Mesodermal cell (in vitro differentiated cells): ENCODE results near the gene CDH23.

Source experiments
- H3K27ac ChIP-seq: 2 replicates; pipeline ENCODE4 v1.7.0; 2013; ENCODE audit warnings: mild to moderate bottlenecking, low read depth, low read length, moderate library complexity; ENCODE audit not compliant: severe bottlenecking
- H3K36me3 ChIP-seq: 2 replicates; pipeline ENCODE4 v1.7.1; 2013; ENCODE audit warnings: mild to moderate bottlenecking, low read length, moderate library complexity; ENCODE audit not compliant: control insufficient read depth, insufficient read depth
- H3K4me1 ChIP-seq: one replicate; pipeline ENCODE4 v1.7.1; 2013; ENCODE audit warnings: mild to moderate bottlenecking, low read length; ENCODE audit not compliant: insufficient read depth, control insufficient read depth, poor library complexity, severe bottlenecking
- H3K4me3 ChIP-seq: 2 replicates; pipeline ENCODE4 v1.7.0; 2013; ENCODE audit warnings: low read length, control low read depth, mild to moderate bottlenecking; ENCODE audit not compliant: insufficient read depth, poor library complexity, severe bottlenecking; ENCODE audit errors: extremely low read depth
- H3K9me3 ChIP-seq: 2 replicates; pipeline ENCODE4 v1.7.1; 2013; ENCODE audit warnings: mild to moderate bottlenecking, low read length, moderate library complexity; ENCODE audit not compliant: control insufficient read depth
- WGBS, 2 experiments: methylation state at CpG; one replicate each; pipeline ENCODE4 v1.1.5; 2013; ENCODE audit warnings: missing lambda C conversion rate in 2 of 2; ENCODE audit not compliant: insufficient coverage in 2 of 2; 5-methylcytosine and 5-hydroxymethylcytosine counted together

CDH23 gene

DNA sequence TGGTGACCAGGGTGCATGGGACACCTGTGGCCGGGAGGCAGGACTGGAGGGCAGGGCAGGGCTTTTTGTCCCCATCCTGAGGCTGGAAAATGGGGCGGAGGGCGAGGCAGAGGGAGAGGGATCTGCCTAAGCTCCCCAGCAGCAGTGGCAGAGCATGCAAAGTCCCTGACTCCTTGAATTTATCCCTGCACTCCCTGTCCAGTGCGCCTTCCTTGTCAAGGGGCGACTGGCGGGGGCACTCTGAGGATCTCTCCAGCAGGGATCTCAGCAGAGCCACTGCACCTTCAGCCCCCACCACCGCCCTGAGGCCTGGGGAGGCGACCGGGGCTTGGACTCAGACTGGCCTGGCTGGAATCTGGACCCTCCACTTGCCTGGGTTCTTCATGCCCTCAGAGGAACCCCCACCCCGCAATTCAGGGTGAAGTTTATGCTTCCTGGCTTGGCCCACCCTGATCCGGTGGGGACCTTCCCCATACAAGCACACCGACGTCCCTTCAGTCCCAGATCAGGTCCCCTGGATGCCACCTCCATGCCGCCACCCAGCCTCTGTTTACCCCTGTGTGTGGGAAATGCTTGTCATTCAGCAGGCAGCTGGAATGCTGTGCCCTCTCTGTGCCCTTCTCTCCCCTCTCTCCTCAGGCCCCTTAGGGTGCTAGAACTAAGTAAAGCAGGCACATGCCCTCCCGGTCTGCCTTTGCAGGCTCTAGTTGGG lies 46.3 kb downstream of the CDH23 start:
- 92 to 95% methylated on average over 9 to 13 of the region's 15 CpGs for WGBS, 2 experiments
- no peak overlapping the region for H3K4me3 ChIP-seq
- H3K9me3 ChIP-seq, result no peaks in the 10 kb centered on the region
- no peaks in the 10 kb centered on the region for H3K36me3 ChIP-seq
- no peak overlapping the region for H3K27ac ChIP-seq
- H3K4me1 ChIP-seq, result no peaks in the 10 kb centered on the region

DNA sequence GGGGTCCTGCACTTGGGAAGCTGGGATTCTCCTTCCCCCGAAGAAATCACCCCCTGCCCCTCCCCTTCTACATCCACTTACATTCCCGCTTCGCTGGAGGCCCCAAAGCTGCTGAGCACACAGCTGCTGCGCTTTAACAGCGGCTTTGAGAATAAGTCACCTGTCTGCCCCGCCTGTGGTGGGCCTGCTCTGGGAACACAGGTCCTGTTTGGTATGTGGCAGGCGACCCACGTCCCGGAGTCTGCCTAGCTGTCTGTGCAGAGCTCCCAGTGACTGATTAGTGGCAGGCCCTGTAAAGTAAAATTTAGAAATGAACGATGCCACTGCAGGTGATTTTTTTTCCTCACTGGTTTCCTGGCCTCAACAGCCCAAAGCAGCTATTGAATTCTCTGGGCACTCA lies 47.0 kb downstream of the CDH23 start:
- Histone ChIP-seq H3K4me1 (no peaks in the 10 kb centered on the region), H3K9me3 (no peaks in the 10 kb centered on the region), H3K36me3 (no peaks in the 10 kb centered on the region), H3K4me3 (no peak overlapping the region), H3K27ac (no peak overlapping the region)
- 76 to 78% methylated on average over 7 to 9 of the region's 10 CpGs for WGBS, 2 experiments

DNA sequence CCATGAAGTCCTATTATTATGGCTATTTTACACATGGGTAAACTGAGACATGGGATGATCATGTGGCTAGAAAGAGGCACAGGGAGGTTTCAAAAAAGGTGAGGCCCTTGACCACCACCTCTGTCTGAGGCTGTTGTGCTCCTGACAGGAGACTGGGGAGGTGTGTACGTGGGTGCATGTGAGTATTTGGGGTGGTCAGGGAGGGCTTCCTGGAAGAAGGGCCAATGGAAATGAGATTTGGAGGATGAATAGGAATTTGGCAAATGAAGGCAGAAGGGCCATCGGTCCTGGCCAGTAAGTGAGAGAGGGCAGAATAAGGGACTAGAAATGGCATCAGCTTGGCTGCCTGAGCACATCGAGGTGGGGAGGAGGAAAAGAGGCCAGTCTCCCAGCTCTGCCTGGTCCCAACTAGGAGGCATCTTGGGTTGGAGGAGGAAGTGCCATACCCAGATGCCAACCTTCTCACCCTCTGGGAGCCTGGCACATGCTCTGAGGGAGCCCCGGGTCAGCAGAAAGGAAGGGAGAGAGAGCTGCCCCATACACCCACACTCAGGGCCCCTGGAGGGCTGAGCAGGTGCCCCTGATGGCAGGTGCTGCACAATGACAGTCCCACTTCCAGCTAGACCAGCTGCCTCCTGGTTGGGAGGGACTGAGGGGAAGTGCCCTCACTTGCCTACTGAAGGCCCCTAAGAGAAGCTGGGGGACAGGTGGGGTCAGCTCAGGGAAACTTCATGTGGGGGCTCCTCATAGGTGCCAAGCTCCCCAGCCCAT lies 47.7 kb downstream of the CDH23 start:
- WGBS, 2 experiments, result 83 to 92% methylated on average over 3 to 4 of the region's 4 CpGs

DNA sequence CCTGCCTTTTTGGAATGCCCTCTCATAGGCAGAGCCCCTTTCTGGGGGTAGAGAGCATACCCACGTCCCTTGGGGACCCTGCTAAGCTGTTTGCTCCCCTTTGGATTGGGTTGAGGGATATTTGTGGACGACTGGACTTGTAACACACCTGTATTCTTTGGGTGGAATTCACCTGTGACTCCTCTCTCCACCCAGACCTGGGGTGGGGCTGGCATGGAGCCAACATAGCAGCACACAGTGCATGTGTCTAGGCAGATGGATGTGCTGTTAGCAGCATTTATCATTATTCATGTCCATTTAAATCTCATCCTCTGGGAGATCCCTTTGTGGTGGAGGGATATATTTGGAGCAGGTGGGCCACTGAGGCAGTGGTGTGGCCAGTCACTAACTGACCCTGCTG lies 51.0 kb downstream of the CDH23 start:
- Histone ChIP-seq H3K36me3 (no peaks in the 10 kb centered on the region), H3K4me3 (no peak overlapping the region), H3K4me1 (no peaks in the 10 kb centered on the region), H3K27ac (no peak overlapping the region), H3K9me3 (no peaks in the 10 kb centered on the region)
- WGBS, 2 experiments, result 57% methylated on average over 1 of the region's 2 CpGs; no CpG with 5 or more reads in 1 of the 2 experiments

More for the DNA sequence above, 47.7 kb downstream of the CDH23 start:
- Histone ChIP-seq H3K4me3 (no peak overlapping the region), H3K9me3 (no peaks in the 10 kb centered on the region), H3K36me3 (no peaks in the 10 kb centered on the region), H3K27ac (no peak overlapping the region), H3K4me1 (no peaks in the 10 kb centered on the region)

DNA sequence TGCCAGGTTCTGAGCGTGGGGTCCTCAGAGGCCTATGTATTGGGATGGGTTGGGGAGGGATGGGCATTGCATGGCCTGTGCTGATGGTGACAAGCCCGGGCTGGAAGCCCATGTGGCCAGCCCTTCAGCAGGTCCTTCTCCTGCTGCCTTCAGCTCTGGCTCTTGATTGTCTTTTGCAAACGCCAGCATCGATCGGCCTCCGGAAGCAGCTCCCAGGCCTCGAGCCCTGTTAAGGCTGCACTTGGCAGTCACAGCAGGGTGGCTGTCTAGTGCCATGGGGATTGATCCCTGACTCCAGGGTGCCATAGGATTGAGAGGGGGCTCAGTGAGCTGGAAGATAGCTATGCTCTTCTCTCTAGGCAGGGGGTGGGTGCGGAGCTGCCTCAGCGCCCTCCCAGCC lies 51.4 kb downstream of the CDH23 start:
- 85 to 92% methylated on average over 9 of the region's 9 CpGs for WGBS, 2 experiments
- no peaks in the 10 kb centered on the region for H3K36me3 ChIP-seq

DNA sequence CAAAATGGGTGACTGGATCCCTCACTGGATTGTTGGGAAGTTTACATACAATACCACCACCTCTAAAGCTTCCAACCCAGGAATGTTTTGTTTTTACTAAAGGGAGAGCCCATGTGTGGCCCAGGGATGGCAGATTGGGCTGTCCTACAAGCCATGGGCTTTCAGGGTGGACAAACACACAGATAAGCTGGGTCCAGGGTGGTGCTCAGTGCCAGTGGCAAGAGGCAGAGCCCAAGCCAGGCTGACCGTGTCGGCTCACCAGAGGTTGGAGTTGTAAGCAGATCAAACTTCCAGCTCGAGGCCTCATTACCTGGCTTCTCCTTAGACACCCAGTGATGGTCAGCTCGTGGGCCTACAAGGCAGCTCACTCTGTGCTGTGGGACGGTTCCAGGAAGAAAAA lies 52.3 kb downstream of the CDH23 start:
- H3K27ac ChIP-seq, result no peak overlapping the region
- WGBS, 2 experiments, result 88 to 90% methylated on average over 4 of the region's 5 CpGs
- no peaks in the 10 kb centered on the region for H3K36me3 ChIP-seq
- H3K9me3 ChIP-seq, result no peaks in the 10 kb centered on the region
- H3K4me3 ChIP-seq, result no peak overlapping the region
- no peaks in the 10 kb centered on the region for H3K4me1 ChIP-seq

More for the DNA sequence above, 51.4 kb downstream of the CDH23 start:
- Histone ChIP-seq H3K27ac (no peak overlapping the region), H3K4me3 (no peak overlapping the region), H3K9me3 (no peaks in the 10 kb centered on the region), H3K4me1 (no peaks in the 10 kb centered on the region)

DNA sequence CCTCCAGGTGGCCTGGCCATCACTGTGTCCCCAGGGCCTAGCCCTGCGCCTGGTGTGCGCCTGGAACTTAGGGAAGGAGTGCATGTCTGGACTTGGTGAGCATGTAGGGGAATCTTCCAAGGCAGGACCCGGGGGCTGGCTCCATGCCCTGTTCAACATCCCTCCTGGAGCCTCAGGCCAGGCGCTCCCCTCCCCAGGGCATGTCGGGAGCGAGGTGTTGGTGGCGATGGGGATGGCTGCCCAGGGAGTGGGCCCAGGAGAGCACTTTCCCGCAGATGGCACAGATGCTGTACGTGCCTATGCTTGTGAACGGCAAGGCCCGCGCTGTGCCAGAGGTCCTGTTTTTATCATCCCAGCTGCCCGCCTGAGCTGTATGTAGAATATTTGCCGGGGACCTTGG lies 55.0 kb downstream of the CDH23 start:
- H3K9me3 ChIP-seq, result no peaks in the 10 kb centered on the region
- H3K36me3 ChIP-seq, result no peaks in the 10 kb centered on the region
- no peaks in the 10 kb centered on the region for H3K4me1 ChIP-seq
- WGBS, 2 experiments, result 89 to 96% methylated on average over 12 to 14 of the region's 14 CpGs
- no peak overlapping the region for H3K27ac ChIP-seq
- H3K4me3 ChIP-seq, result no peak overlapping the region

DNA sequence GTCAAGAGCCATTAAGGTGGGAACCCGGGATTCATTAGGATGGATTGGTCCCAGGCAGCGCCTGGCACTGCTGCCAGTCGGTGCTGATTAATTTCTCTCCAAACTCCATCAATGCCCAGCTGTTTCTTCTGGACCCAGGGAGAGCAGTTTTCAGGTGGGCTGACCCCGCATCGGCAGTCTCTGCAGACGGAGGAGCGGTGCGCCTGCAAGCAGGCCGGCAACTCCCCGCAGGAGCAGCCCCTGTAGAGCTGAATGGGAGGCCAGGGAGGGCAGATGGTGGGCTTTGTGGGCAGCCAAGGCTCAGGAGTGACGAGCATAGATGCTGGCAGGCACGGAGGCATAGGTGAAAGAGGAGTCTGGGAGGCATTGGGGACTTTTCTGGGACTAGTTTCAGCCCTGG lies 56.5 kb downstream of the CDH23 start:
- H3K4me3 ChIP-seq, result no peak overlapping the region
- no peaks in the 10 kb centered on the region for H3K36me3 ChIP-seq
- H3K4me1 ChIP-seq, result no peaks in the 10 kb centered on the region
- 82 to 86% methylated on average over 10 to 12 of the region's 12 CpGs for WGBS, 2 experiments
- no peaks in the 10 kb centered on the region for H3K9me3 ChIP-seq
- no peak overlapping the region for H3K27ac ChIP-seq

DNA sequence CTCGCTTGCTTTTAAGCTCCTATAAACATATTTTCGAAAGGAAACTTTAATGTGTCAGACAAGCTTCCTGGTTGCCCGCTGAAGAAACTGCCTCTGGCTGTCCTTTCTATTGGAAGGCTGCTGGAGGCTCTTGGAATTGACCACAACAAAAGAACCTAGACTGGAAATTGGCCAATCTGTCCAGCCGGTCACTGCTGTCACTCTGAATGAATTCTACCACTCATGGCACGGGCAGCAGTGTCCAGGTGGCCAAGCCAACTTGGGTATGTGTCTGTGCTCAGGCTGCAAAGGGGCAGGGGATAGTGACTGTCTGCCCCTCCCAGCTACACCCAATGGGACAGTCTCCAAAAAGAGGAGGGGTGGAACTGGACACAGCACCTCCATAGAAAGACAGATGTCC lies 57.6 kb downstream of the CDH23 start:
- H3K9me3 ChIP-seq, result no peaks in the 10 kb centered on the region
- WGBS, 2 experiments, result 94 to 98% methylated on average over 4 of the region's 5 CpGs
- no peak overlapping the region for H3K4me3 ChIP-seq
- H3K36me3 ChIP-seq, result no peaks in the 10 kb centered on the region
- H3K4me1 ChIP-seq, result no peaks in the 10 kb centered on the region
- no peak overlapping the region for H3K27ac ChIP-seq

DNA sequence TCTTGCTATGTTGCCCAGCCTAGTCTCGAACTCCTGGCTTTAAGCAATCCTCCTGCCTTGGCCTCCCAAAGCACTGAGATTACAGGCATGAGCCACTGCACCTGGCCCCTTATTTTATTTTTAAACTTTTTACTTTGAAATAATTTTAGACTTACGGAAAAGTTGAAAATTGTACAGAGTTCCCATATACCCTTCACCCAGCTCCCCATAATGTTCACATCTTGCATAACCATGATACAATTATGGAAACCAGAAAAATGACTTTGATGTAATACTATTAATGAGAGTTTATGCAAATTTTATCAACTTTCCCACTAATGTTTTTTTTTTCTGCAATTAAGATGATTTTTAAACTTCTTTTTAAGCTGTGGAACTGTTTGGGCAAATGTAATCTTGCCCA lies 58.3 kb downstream of the CDH23 start:
- Histone ChIP-seq H3K9me3 (no peaks in the 10 kb centered on the region), H3K36me3 (no peaks in the 10 kb centered on the region), H3K4me1 (no peaks in the 10 kb centered on the region), H3K27ac (no peak overlapping the region), H3K4me3 (no peak overlapping the region)
- no CpG with 5 or more reads among the region's 2 CpGs for WGBS, 2 experiments

DNA sequence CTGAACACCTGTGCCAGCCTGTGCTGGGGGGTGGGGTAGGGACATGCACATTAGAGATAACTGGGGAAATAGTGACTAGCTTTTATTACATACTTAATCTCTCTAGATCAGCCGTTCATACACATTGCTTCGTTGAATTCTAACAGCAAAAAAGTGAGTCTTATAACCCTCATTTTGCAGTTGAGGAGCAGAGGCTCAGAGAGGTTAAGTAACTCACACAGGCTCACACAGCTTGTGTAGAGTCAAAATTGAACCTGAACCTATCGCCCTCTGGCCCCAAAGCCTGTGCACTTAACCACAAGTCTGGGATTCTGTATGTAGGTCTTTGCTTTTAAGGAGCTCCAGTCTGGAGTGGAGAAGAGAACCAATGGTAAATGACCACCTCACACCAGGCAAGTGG lies 59.9 kb downstream of the CDH23 start:
- 80% methylated on average over 1 of the region's 3 CpGs; no CpG with 5 or more reads in 1 of the 2 experiments for WGBS, 2 experiments
- Histone ChIP-seq H3K9me3 (no peaks in the 10 kb centered on the region), H3K27ac (no peak overlapping the region), H3K36me3 (no peaks in the 10 kb centered on the region), H3K4me3 (no peak overlapping the region), H3K4me1 (no peaks in the 10 kb centered on the region)
